Progenitor cell of endocrine pancreas (in vitro differentiated cells): Measurements from ENCODE around the gene ATP1B2. TPM values are rescaled to one million over a fixed set of nuclear protein-coding genes. Genes with fewer than 3 reads are reported as not detected.

Experiments
- DNase-seq: peaks from one replicate; pipeline ENCODE4 v3.0.0; 2021; ENCODE audit warnings: low spot score; ENCODE audit not compliant: unreplicated experiment
- H3K27ac Mint-ChIP-seq: 2 replicates; pipeline ENCODE4 v1.8.0; 2021; ENCODE audit warnings: mild to moderate bottlenecking, moderate library complexity, mixed read lengths
- H3K27me3 Mint-ChIP-seq: 2 replicates; pipeline ENCODE4 v1.8.0; 2021; ENCODE audit warnings: mixed read lengths
- H3K36me3 Mint-ChIP-seq: 2 replicates; pipeline ENCODE4 v1.8.0; 2022; ENCODE audit warnings: mixed read lengths; ENCODE audit not compliant: insufficient read depth
- H3K4me1 Mint-ChIP-seq: 2 replicates; pipeline ENCODE4 v1.8.0; 2021; ENCODE audit warnings: low read depth, mixed read lengths
- H3K4me3 Mint-ChIP-seq: 2 replicates; pipeline ENCODE4 v1.8.0; 2021; ENCODE audit warnings: low read depth, mild to moderate bottlenecking, moderate library complexity, mixed read lengths
- H3K9me3 Mint-ChIP-seq: 2 replicates; pipeline ENCODE4 v1.8.0; 2021; ENCODE audit warnings: low read depth, mixed read lengths
- CTCF ChIP-seq: fragments of 200-600 bp; sonication (generic); IDR thresholded peaks from one replicate; pipeline ENCODE4 v1.5.0; 2021; ENCODE audit warnings: antibody characterized with exemption, mild to moderate bottlenecking; ENCODE audit not compliant: unreplicated experiment
- long read RNA-seq: library from polyadenylated mRNA; unstranded; transcript quantifications from one replicate; pipeline ENCODE4 v2.0.0, GENCODE V29; 2020
- total RNA-seq: library from RNA; stranded (reverse); gene quantifications from 2 replicates; pipeline ENCODE4 v1.2.1, GENCODE V29; 2021

ATP1B2 gene
- total RNA-seq: 1.5 and 2.1 TPM in 2 replicates
- long read RNA-seq: 0 reads

- Mint-ChIP-seq H3K27me3 (peaks cover 67% of the 10 kb centered on the region), H3K4me3 (peak within 1 kb of the TSS; percentile 72), H3K9me3 (no peaks in the 10 kb centered on the region), H3K4me1 (peaks cover 11% of the 10 kb centered on the region), H3K27ac (peak within 1 kb of the TSS; percentile 2), H3K36me3 (no peaks in the 10 kb centered on the region)
- DNase-seq: peak; percentile 41
- TF ChIP-seq CTCF: no peak
Measured at GRCh38 chr17:7650509-7651096, at the start of gene ATP1B2. ATP1B2 (plus strand) TSS chr17:7650926; CDS start chr17:7651519, 593 bp downstream.

- Mint-ChIP-seq H3K4me1 (peaks cover 3% of the 10 kb centered on the region), H3K36me3 (peaks cover 22% of the 10 kb centered on the region), H3K4me3 (no peak overlapping the region), H3K27ac (no peak overlapping the region), H3K9me3 (no peaks in the 10 kb centered on the region), H3K27me3 (no peaks in the 10 kb centered on the region)
- no peak for DNase-seq
- no peak for TF ChIP-seq CTCF
Measured at GRCh38 chr17:7606280-7606679, 44.4 kb upstream of the ATP1B2 start.

GRCh38 chr17:7610641-7611040 lies 40.1 kb upstream of the ATP1B2 start:
- H3K36me3 Mint-ChIP-seq: peaks cover 4% of the 10 kb centered on the region
- no peaks in the 10 kb centered on the region for H3K27me3 Mint-ChIP-seq
- no peaks in the 10 kb centered on the region for H3K9me3 Mint-ChIP-seq
- no peak overlapping the region for H3K27ac Mint-ChIP-seq
- DNase-seq: no peak
- H3K4me3 Mint-ChIP-seq: no peak overlapping the region
- peaks cover 26% of the 10 kb centered on the region for H3K4me1 Mint-ChIP-seq
- TF ChIP-seq CTCF: no peak

GRCh38 chr17:7611635-7612293 lies 39.0 kb upstream of the ATP1B2 start:
- H3K4me1 Mint-ChIP-seq: peaks cover 26% of the 10 kb centered on the region
- no peak for DNase-seq
- no peaks in the 10 kb centered on the region for H3K9me3 Mint-ChIP-seq
- H3K27ac Mint-ChIP-seq: peak overlapping the region; percentile 59
- peak overlapping the region; percentile 87 for H3K4me3 Mint-ChIP-seq
- TF ChIP-seq CTCF: no peak
- peaks cover 1% of the 10 kb centered on the region for H3K36me3 Mint-ChIP-seq
- H3K27me3 Mint-ChIP-seq: no peaks in the 10 kb centered on the region

GRCh38 chr17:7612294-7612640 lies 38.5 kb upstream of the ATP1B2 start:
- Mint-ChIP-seq H3K4me3 (peak overlapping the region; percentile 87), H3K27ac (peak overlapping the region; percentile 53), H3K9me3 (no peaks in the 10 kb centered on the region), H3K36me3 (peaks cover 1% of the 10 kb centered on the region), H3K27me3 (no peaks in the 10 kb centered on the region), H3K4me1 (peaks cover 26% of the 10 kb centered on the region)
- no peak for DNase-seq
- TF ChIP-seq CTCF: no peak
